HG02884 (cell line): ENCODE measurements around the gene FMNL1.
"Not testable (repeated sequence)": the region's sequence is repeated elsewhere in the genome, so short reads cannot be mapped to it uniquely, and the experiment has no call there.

Source experiments
- ATAC-seq: cut with Tn5 transposase; IDR thresholded peaks from one replicate; pipeline ENCODE4 v1.9.1; 2021; ENCODE audit warnings: mild to moderate bottlenecking, moderate library complexity; ENCODE audit not compliant: unreplicated experiment

FMNL1 gene

GRCh38 chr17:45221081-45222013, at the start of gene FMNL1:
TSS of gene FMNL1 (plus strand) at chr17:45221885. CDS start at chr17:45222125, 240 bp downstream.
- no peak for ATAC-seq

DNA sequence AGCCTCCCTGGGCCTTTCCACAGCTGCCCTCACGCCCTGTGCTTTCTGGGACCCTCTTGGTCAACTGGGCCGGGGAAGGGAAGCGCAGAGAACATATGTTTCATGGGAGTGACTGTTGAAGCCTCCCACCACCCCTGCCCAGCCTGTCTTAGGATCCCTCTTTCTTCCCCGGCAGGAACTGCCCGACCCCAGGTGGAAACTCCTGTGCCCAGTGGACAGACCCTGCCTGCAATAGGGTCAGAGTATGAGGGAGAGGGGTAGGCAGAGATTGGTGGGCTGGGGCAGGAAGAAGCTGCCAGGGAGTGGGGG, 49.5 kb upstream of the FMNL1 start:
- ATAC-seq, result no peak

GRCh38 chr17:45172541-45173286, 49.0 kb upstream of the FMNL1 start:
- ATAC-seq, result no peak

GRCh38 chr17:45175759-45176115, 45.9 kb upstream of the FMNL1 start:
- ATAC-seq, result no peak

DNA sequence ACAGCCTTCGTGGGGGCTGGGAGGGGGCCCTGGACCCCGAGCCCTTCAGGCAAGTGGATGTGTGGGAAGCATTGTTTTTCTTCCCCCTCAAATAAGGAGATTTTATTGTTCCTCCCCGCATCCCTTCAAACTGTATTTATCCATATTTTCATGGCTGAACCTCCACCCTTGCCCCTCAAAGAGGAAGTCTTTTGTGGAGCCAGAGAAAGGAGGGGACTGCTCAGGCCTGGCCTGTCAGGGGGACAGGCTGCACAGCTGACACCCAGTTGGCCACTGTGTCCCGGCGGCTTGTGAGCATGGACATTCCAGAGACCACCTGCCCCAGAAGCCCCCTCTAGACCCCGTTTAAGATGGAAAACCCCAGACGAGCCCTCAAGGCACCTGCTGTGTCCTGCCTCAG, 44.1 kb upstream of the FMNL1 start:
- no peak for ATAC-seq

GRCh38 chr17:45184144-45184543, 37.5 kb upstream of the FMNL1 start:
- ATAC-seq, result no peak

DNA sequence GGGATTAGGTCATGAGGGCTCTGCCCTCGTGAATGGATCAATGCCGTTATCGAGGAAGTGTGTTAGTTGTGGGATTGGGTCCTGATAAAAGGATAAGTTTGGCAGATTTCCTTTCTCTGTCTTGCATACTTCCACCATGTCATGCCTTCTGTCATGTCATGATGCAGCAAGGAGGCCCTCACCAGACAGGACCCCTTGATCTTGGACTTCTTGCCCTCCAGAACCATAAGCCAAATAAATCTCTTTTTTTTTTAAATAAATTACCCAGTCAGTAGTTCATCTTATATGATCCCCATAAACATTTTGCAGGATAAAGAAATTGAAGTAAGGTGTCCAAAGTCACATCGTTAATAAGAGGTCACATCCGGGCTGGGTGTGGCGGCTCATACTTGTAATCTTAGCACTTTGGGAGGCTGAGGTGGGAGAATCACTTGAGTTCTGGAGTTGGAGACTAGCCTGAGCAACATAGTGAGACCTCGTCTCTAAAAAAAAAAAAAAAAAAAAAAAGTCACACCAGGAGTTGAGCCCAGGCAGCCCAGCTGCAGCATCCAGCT, 34.8 kb upstream of the FMNL1 start:
- no peak for ATAC-seq

GRCh38 chr17:45189009-45189408, 32.7 kb upstream of the FMNL1 start:
- ATAC-seq, result no peak

DNA sequence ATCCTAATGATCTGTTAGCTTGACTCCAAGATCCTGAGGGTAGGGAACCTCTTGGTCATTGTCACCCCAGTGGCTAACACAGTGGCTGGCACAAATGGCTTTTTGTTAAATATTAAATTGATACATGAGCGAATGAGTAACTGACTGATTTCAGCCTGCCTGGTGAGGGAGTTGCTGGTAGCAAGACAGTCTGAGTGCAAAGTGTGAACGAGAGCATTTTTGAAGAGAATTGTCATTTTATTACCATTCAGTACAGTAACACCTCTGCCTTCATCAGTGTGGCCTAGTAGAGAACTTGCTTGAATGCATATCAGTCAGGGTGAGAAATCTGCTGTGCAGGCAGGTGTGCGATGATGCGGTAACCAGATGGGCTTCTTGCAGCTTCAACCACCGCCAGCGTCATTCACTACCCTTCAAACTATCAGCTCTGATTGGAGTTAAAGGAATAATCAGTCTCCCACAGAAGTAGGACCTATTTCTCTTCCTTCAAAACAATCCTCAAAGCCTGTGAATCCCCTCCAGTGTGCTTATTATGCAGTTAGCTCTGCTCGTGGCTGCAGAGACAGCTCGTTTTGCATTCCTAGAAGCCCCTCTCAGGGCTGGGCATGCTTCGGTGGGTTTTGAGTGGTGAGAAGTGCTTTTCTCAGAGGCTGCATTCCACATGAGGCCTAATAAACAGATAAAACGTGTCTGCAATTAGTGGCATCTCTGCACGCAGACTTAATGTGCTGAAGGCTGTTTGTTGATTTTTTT, 31.0 kb upstream of the FMNL1 start:
- ATAC-seq, result no peak

- no peak for ATAC-seq
Observed at GRCh38 chr17:45195424-45195823, 26.3 kb upstream of the FMNL1 start.

DNA sequence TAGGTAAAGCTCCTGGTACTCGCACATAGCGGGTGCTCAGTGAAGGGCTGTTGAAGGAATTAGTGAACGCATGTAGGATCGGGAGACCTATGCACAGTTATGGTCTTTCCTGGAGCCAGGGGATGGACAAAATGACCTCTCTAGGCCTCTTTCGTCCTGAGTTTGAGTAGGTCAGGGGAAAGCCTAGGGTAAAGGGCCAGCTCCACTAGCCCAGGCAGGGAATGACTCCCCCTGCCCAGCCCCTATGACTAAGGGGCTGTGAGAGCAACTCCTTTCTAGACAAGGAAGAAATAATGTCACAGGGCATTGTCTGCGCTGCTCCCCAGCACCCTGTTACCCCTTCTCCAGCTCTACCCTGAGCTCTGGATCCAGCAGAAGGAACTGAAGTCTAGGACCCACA, 24.6 kb upstream of the FMNL1 start:
- no peak for ATAC-seq

DNA sequence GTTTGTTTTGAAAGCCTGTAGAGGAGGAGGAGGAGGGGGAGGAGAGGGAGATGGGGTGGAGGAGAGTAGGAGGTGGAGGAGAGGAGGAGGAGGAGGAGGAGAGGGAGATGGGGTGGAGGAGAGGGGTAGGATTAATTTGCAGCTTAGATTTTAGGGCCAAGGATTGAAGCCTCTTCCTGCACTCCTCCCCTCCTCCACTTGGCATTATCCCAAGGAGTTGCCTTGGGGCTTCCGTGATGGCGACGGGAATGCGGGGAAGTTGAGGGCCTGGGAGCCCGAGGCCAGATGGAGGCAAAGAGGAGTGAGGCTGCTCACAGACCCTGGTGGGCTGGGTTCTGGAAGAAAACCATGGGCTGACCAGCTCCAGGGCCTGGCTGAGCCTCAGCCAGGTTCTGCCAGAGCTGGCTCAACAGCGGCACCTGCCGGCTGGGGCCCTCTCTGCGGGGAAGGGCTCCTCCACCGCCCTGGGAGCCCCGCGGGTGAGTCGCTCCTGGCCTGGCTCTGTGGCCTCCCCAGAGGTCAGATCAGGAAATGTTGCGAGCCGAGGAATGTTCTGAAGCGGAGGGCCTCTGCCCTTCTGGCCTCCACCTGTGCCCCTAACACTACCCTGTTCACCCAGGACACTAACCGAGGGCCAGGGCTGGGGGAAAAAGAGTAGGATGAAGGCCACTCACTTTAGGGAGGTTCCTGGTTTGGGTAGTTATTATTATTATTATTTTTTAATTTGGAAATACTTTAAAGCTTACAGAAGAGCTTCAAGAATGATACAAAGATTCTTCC, 23.9 kb upstream of the FMNL1 start:
- ATAC-seq, result no peak

DNA sequence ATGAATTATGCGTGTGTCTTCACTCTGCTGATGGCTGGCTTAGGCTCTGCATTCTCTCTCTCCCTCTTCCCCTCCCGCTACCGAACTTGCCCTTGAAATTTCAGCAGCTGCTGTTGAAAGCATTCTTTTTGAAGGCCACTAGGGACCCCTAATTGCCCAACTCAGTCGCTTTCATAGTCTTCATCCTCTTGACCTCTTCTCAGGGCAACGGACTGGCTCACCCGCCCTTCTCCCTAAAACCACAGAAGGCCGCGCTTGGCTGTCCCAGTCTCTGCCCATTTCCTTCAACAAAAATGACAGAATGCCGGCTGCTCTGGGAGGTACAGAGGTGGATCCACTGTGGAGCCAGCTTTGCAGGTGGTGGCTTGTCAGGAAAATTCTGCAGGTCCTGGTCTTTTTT, 21.0 kb upstream of the FMNL1 start:
- ATAC-seq, result no peak

DNA sequence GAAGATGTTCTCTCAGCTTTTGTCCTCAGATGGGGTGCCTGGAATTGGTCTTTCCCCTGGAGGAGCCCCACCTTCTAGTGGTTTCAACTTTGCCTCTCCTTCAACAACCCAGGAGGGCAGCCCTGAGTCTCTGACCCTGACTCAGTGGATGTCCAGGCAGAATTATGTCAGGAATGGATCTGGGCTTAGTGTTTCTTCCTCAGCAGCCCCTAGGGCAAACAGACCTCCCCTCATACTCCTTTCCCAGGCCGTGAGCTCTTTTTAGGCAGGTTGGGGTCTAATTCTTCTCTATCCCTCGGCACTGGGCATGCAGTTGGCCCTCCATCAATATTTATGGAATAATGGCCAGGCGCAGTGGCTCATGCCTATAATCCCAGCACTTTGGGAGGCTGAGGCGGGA, 20.2 kb upstream of the FMNL1 start:
- no peak for ATAC-seq

DNA sequence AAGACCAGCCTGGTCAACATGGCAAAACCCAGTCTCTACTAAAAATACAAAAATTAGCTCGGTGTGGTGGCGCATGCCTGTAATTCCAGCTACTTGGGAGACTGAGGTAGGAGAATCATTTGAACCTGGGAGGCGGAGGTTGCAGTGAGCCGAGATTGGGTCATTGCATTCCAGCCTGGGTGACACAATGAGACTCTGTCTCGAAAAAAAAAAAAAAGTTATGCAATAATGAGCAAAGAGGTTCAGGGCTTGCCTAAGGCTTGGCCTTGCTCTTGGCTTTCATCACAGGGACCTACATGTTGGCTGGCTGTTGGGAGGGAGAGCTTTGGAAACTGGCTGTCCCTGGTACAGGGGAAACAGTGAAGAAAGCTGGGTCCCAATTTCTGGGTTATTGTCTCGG, 19.8 kb upstream of the FMNL1 start:
- ATAC-seq, result not testable (repeated sequence)

GRCh38 chr17:45218895-45219661, 2.6 kb upstream of the FMNL1 start:
- no peak for ATAC-seq

DNA sequence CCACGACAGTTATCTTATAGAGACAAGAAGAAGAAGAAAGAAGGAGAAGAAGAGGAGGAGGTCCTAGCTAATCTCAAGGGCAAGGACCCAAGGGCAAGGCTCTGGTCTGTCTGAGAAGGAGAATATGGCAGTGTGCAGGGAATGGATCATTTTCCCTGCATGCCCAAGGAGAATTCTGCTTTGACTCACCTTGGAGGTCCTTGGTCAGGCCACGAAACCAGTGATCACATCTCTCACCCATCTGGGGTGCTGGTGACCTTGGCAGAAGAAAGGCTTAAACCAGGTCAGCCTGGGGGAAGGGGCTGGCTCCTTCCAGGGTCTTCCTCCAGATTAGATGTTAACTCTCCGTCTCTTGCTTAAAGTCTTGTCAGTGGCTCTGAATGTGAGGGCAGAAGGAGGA, 1.6 kb upstream of the FMNL1 start:
- no peak for ATAC-seq

DNA sequence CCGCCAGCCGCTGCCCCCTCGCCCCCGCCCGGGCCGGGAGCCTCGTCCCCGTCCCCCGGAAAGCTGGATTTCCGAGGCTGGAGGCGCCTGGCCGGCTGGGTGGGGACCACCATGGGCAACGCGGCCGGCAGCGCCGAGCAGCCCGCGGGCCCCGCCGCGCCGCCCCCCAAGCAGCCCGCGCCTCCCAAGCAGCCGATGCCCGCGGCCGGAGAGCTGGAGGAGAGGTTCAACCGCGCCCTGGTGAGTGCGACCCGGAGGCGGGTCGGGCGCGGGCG, 266 bp downstream of the FMNL1 start:
- ATAC-seq, result no peak

DNA sequence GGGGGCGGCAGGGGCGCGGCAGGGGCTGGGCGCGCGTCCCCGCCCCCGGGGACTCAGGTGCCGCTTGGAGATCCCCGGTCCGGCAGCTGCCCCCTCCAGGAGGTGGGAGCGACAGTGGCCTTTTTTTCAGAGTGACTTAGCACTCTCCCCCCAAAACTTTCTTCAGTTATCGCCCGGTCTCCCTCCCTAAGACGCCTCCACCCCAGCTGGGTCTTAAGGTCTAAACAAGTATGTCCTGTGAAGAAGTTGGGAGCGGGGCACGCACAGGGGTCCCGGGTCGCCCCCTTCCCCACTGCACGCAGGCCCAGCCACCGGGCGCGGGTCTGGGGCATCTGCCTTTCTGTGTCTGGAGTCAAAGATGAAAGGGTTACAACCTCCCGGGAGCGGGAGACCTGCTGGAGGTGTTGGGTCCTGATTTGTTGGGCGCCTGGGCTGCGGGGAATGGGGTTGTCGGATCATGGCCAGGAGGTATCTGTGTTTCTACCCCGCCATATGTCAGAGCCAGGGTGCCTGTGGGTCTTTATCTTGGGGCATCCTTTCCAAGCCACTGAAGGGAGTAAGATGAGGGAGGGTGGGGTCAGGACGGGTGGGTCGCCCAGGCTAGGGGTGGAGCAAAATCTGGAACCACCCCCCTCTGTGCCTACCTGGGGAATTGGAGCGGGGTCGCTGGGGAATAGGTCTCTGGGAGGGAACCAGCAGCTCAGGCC, 757 bp downstream of the FMNL1 start:
- ATAC-seq, result no peak
